ENCODE data around the gene NUMB. TPM values are rescaled to one million over a fixed set of nuclear protein-coding genes. Genes with fewer than 3 reads are reported as not detected.

NUMB gene
- total and polyA plus RNA-seq, 2 donors (not counting 1 experiment from before 2014, with no cell fraction given), result 36.0 to 151 TPM

GRCh38 chr14:73249108-73249507 is 209.2 kb downstream of the NUMB start:
- H3K4me3 ChIP-seq (replicated peaks in 1 of 4; ENCODE audit: control extremely low read depth in 1 of 4, insufficient read depth in 1 of 4, low read depth in 3 of 4, low read length in 4 of 4), result no peak overlapping the region
- H3K79me2 ChIP-seq (ENCODE audit: control insufficient read depth, insufficient read depth, low read length), result no peaks in the 10 kb centered on the region
- H3K4me2 ChIP-seq (ENCODE audit: extremely low read depth, insufficient read depth, low read length), result no peak overlapping the region
- H3K4me1 ChIP-seq (ENCODE audit: control insufficient read depth, extremely low read depth, insufficient read depth, low read length), result no peaks in the 10 kb centered on the region
- H3K36me3 ChIP-seq (ENCODE audit: control insufficient read depth, insufficient read depth, low read length), result no peaks in the 10 kb centered on the region
- no peaks in the 10 kb centered on the region for H3K27me3 ChIP-seq (ENCODE audit: control insufficient read depth, insufficient read depth, low read length)
- no peak overlapping the region for H3K9ac ChIP-seq (ENCODE audit: insufficient read depth, low read length)
- DNase-seq (ENCODE audit: low read depth in 2 of 2), result no peak
- H3K9me3 ChIP-seq (ENCODE audit: control insufficient read depth, insufficient read depth, low read depth, low read length), result no peaks in the 10 kb centered on the region
- no peak overlapping the region for H2AFZ ChIP-seq (ENCODE audit: low read length)
- TF ChIP-seq EZH2 (IDR thresholded peaks at IDR 0.05; ENCODE audit: low read length, missing control alignments) (no peak), CTCF (conservative IDR thresholded peaks at IDR 0.05 in 1 of 2, IDR thresholded peaks at IDR 0.05 in 1 of 2; ENCODE audit: low read depth in 1 of 2, low read length in 2 of 2) (no peak)
- H3K27ac ChIP-seq (ENCODE audit: insufficient read depth, low read length), result no peak overlapping the region
- H4K20me1 ChIP-seq (ENCODE audit: control insufficient read depth, extremely low read depth, insufficient read depth, low read length), result no peaks in the 10 kb centered on the region

- H3K4me3 ChIP-seq (replicated peaks in 1 of 4; ENCODE audit: control extremely low read depth in 1 of 4, insufficient read depth in 1 of 4, low read depth in 3 of 4, low read length in 4 of 4), result no peak overlapping the region
- H3K4me2 ChIP-seq (ENCODE audit: extremely low read depth, insufficient read depth, low read length), result no peak overlapping the region
- H3K27me3 ChIP-seq (ENCODE audit: control insufficient read depth, insufficient read depth, low read length), result no peaks in the 10 kb centered on the region
- DNase-seq (ENCODE audit: low read depth in 2 of 2), result peak in 1 of 2 donors; percentile 56
- no peak overlapping the region for H3K9ac ChIP-seq (ENCODE audit: insufficient read depth, low read length)
- no peak overlapping the region for H2AFZ ChIP-seq (ENCODE audit: low read length)
- no peak for TF ChIP-seq CTCF (conservative IDR thresholded peaks at IDR 0.05 in 1 of 2, IDR thresholded peaks at IDR 0.05 in 1 of 2; ENCODE audit: low read depth in 1 of 2, low read length in 2 of 2)
- no peak for TF ChIP-seq EZH2 (IDR thresholded peaks at IDR 0.05; ENCODE audit: low read length, missing control alignments)
- H3K9me3 ChIP-seq (ENCODE audit: control insufficient read depth, insufficient read depth, low read depth, low read length), result no peaks in the 10 kb centered on the region
- no peak overlapping the region for H3K27ac ChIP-seq (ENCODE audit: insufficient read depth, low read length)
- H4K20me1 ChIP-seq (ENCODE audit: control insufficient read depth, extremely low read depth, insufficient read depth, low read length), result no peaks in the 10 kb centered on the region
- H3K79me2 ChIP-seq (ENCODE audit: control insufficient read depth, insufficient read depth, low read length), result no peaks in the 10 kb centered on the region
- no peaks in the 10 kb centered on the region for H3K4me1 ChIP-seq (ENCODE audit: control insufficient read depth, extremely low read depth, insufficient read depth, low read length)
- H3K36me3 ChIP-seq (ENCODE audit: control insufficient read depth, insufficient read depth, low read length), result no peaks in the 10 kb centered on the region
These were observed 210.1 kb downstream of the NUMB start for GRCh38 chr14:73248108-73248868.

- no peak for DNase-seq (ENCODE audit: low read depth in 2 of 2)
- Histone ChIP-seq H4K20me1 (ENCODE audit: control insufficient read depth, extremely low read depth, insufficient read depth, low read length) (no peaks in the 10 kb centered on the region), H3K4me1 (ENCODE audit: control insufficient read depth, extremely low read depth, insufficient read depth, low read length) (no peaks in the 10 kb centered on the region), H3K27ac (ENCODE audit: insufficient read depth, low read length) (no peak overlapping the region), H3K9ac (ENCODE audit: insufficient read depth, low read length) (no peak overlapping the region), H3K36me3 (ENCODE audit: control insufficient read depth, insufficient read depth, low read length) (no peaks in the 10 kb centered on the region), H3K27me3 (ENCODE audit: control insufficient read depth, insufficient read depth, low read length) (no peaks in the 10 kb centered on the region), H3K4me3 (replicated peaks in 1 of 4; ENCODE audit: control extremely low read depth in 1 of 4, insufficient read depth in 1 of 4, low read depth in 3 of 4, low read length in 4 of 4) (peak overlapping the region in 3 of 4 experiments; percentile 0 to 61 (median 52)), H3K9me3 (ENCODE audit: control insufficient read depth, insufficient read depth, low read depth, low read length) (no peaks in the 10 kb centered on the region), H3K4me2 (ENCODE audit: extremely low read depth, insufficient read depth, low read length) (no peak overlapping the region), H2AFZ (ENCODE audit: low read length) (no peak overlapping the region), H3K79me2 (ENCODE audit: control insufficient read depth, insufficient read depth, low read length) (no peaks in the 10 kb centered on the region)
- no peak for TF ChIP-seq EZH2 (IDR thresholded peaks at IDR 0.05; ENCODE audit: low read length, missing control alignments)
- TF ChIP-seq CTCF (conservative IDR thresholded peaks at IDR 0.05 in 1 of 2, IDR thresholded peaks at IDR 0.05 in 1 of 2; ENCODE audit: low read depth in 1 of 2, low read length in 2 of 2), result no peak
These were observed 211.8 kb downstream of the NUMB start for GRCh38 chr14:73246387-73247150.
